ENCODE measurements around the gene SDK2. TPM values are rescaled to one million over a fixed set of nuclear protein-coding genes. Genes with fewer than 3 reads are reported as not detected.

Gene SDK2
- total and polyA plus RNA-seq, 3 experiments from 2014 or later: 0.35 to 0.54 (median 0.44) TPM

DNA sequence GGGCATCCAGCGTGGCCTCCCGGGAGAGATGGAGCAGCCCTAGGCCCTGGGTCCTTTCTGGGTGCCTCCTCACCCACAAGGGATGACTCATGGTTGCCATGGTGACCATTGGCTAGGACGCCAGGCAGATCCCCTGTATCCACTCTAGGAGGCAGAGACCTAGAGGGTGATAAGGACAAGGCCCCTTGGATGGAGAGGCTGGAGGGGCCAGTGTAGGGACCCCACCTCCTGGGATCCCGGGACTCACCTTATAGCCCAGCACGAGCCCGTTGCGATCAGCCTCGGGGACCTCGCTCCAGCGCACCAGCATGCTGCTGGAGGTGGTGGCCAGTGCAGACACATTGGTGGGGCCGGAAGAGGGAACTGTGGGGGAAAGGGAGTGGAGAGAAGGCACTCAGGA is 250.3 kb downstream of the SDK2 start:
- DNase-seq: no peak
- CTCF ChIA-PET: no interaction called here
- no peak overlapping the region for H3K4me3 ChIP-seq (ENCODE audit: low read length)
- Mint-ChIP-seq H3K36me3 (no peaks in the 10 kb centered on the region), H3K27me3 (peaks cover 0 to 4% of the 10 kb centered on the region in 2 donors), H3K27ac (no peak overlapping the region), H3K4me3 (no peak overlapping the region), H3K4me1 (no peaks in the 10 kb centered on the region), H3K9me3 (no peaks in the 10 kb centered on the region)
- H3K4me1 ChIP-seq (ENCODE audit: insufficient read depth, low read length): no peaks in the 10 kb centered on the region
- no peaks in the 10 kb centered on the region for H3K36me3 ChIP-seq (ENCODE audit: insufficient read depth, low read length)
- no peak overlapping the region for H3K27ac ChIP-seq (ENCODE audit: low read depth, low read length)
- H3K9me3 ChIP-seq (ENCODE audit: low read length): no peaks in the 10 kb centered on the region
- POLR2A ChIA-PET: no interaction called here
- no peaks in the 10 kb centered on the region for H3K27me3 ChIP-seq (ENCODE audit: insufficient read depth, low read length, poor library complexity, severe bottlenecking)

GRCh38 chr17:73393381-73393780 is 250.9 kb downstream of the SDK2 start:
- no peak for DNase-seq
- Histone ChIP-seq H3K27me3 (ENCODE audit: insufficient read depth, low read length, poor library complexity, severe bottlenecking) (no peaks in the 10 kb centered on the region), H3K36me3 (ENCODE audit: insufficient read depth, low read length) (no peaks in the 10 kb centered on the region), H3K4me3 (ENCODE audit: low read length) (no peak overlapping the region), H3K27ac (ENCODE audit: low read depth, low read length) (no peak overlapping the region), H3K4me1 (ENCODE audit: insufficient read depth, low read length) (no peaks in the 10 kb centered on the region), H3K9me3 (ENCODE audit: low read length) (no peaks in the 10 kb centered on the region)
- Mint-ChIP-seq H3K4me1 (no peaks in the 10 kb centered on the region), H3K9me3 (no peaks in the 10 kb centered on the region), H3K4me3 (no peak overlapping the region), H3K36me3 (no peaks in the 10 kb centered on the region), H3K27me3 (peaks cover 0 to 1% of the 10 kb centered on the region in 2 donors), H3K27ac (no peak overlapping the region)
- POLR2A ChIA-PET: no interaction called here
- CTCF ChIA-PET: no interaction called here

DNA sequence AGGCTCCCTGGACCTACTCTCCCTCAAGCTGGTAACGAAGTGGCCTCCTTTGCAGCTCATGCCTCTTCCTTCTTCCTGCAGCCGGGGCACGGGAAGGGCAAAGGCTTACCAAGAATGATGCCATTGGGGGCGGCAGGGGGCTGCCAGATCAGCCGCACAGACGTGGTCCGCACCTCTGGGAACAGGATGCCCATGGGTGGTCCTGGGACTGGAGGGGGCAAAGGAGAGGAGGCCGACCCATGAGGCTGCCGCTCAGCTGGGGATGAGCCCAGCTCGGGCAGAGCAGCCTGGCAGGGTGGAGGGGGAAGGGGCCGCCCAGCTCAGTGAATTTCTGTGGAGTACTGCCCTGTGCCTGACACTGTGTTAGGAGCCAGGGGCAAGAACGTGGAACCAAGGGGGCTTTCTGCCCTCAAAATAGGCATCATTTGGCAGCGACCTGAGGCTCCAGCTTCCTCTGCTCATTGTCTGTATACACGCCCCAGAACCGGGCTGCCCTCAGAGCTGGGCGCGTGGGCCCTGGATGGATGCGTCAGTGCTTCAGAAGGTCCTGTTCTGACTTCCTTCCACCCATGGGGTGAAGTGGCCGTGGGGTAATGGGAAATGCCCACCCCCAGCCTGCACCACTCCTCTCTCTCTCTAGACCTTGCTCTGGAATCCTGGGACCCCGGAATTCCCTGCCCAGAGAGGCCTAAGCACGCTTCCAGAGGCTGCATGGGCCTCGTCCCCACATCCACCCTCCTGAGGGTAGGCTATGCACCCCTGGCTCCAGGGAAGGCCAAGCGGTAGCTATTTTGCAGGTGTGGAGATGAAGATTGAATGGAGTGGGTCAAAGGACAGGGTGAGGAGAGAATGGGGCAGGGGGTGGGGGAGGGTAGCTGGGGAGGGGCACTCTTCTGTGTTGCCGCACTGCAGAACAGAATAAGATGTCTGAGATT is 252.6 kb downstream of the SDK2 start:
- H3K4me1 Mint-ChIP-seq: no peaks in the 10 kb centered on the region
- no peak overlapping the region for H3K4me3 Mint-ChIP-seq
- no peaks in the 10 kb centered on the region for H3K27me3 ChIP-seq (ENCODE audit: insufficient read depth, low read length, poor library complexity, severe bottlenecking)
- H3K36me3 ChIP-seq (ENCODE audit: insufficient read depth, low read length): no peaks in the 10 kb centered on the region
- H3K9me3 Mint-ChIP-seq: no peaks in the 10 kb centered on the region
- no peak for DNase-seq
- H3K4me1 ChIP-seq (ENCODE audit: insufficient read depth, low read length): no peaks in the 10 kb centered on the region
- peak overlapping the region in 1 of 8 donors; percentile 38 for H3K27ac Mint-ChIP-seq
- ChIA-PET POLR2A (no interaction called here), CTCF (no interaction called here)
- peaks cover 0 to 8% of the 10 kb centered on the region in 2 donors for H3K27me3 Mint-ChIP-seq
- no peaks in the 10 kb centered on the region for H3K36me3 Mint-ChIP-seq
- no peaks in the 10 kb centered on the region for H3K9me3 ChIP-seq (ENCODE audit: low read length)
- no peak overlapping the region for H3K27ac ChIP-seq (ENCODE audit: low read depth, low read length)
- no peak overlapping the region for H3K4me3 ChIP-seq (ENCODE audit: low read length)

GRCh38 chr17:73390851-73391250 is 253.4 kb downstream of the SDK2 start:
- ChIA-PET POLR2A (no interaction called here), CTCF (no interaction called here)

GRCh38 chr17:73390221-73390620 is 254.0 kb downstream of the SDK2 start:
- POLR2A ChIA-PET: no interaction called here
- Mint-ChIP-seq H3K9me3 (no peaks in the 10 kb centered on the region), H3K36me3 (no peaks in the 10 kb centered on the region), H3K27me3 (peaks cover 0 to 10% of the 10 kb centered on the region in 2 donors), H3K4me1 (no peaks in the 10 kb centered on the region), H3K4me3 (no peak overlapping the region), H3K27ac (no peak overlapping the region)
- Histone ChIP-seq H3K27me3 (ENCODE audit: insufficient read depth, low read length, poor library complexity, severe bottlenecking) (no peaks in the 10 kb centered on the region), H3K4me1 (ENCODE audit: insufficient read depth, low read length) (no peaks in the 10 kb centered on the region), H3K4me3 (ENCODE audit: low read length) (no peak overlapping the region), H3K36me3 (ENCODE audit: insufficient read depth, low read length) (no peaks in the 10 kb centered on the region), H3K27ac (ENCODE audit: low read depth, low read length) (no peak overlapping the region), H3K9me3 (ENCODE audit: low read length) (no peaks in the 10 kb centered on the region)
- DNase-seq: no peak
- CTCF ChIA-PET: no interaction called here

More at GRCh38 chr17:73390851-73391250, 253.4 kb downstream of the SDK2 start:
- no peak for DNase-seq
- peaks cover 0 to 8% of the 10 kb centered on the region in 2 donors for H3K27me3 Mint-ChIP-seq
- H3K36me3 Mint-ChIP-seq: no peaks in the 10 kb centered on the region
- Histone ChIP-seq H3K9me3 (ENCODE audit: low read length) (no peaks in the 10 kb centered on the region), H3K36me3 (ENCODE audit: insufficient read depth, low read length) (no peaks in the 10 kb centered on the region), H3K4me1 (ENCODE audit: insufficient read depth, low read length) (no peaks in the 10 kb centered on the region), H3K27ac (ENCODE audit: low read depth, low read length) (no peak overlapping the region), H3K27me3 (ENCODE audit: insufficient read depth, low read length, poor library complexity, severe bottlenecking) (no peaks in the 10 kb centered on the region), H3K4me3 (ENCODE audit: low read length) (no peak overlapping the region)
- H3K4me3 Mint-ChIP-seq: no peak overlapping the region
- peak overlapping the region in 1 of 8 donors; percentile 24 for H3K27ac Mint-ChIP-seq
- no peaks in the 10 kb centered on the region for H3K9me3 Mint-ChIP-seq
- H3K4me1 Mint-ChIP-seq: no peaks in the 10 kb centered on the region

- no peaks in the 10 kb centered on the region for H3K9me3 Mint-ChIP-seq
- DNase-seq: no peak
- peaks cover 0 to 10% of the 10 kb centered on the region in 2 donors for H3K27me3 Mint-ChIP-seq
- H3K4me1 ChIP-seq (ENCODE audit: insufficient read depth, low read length): no peaks in the 10 kb centered on the region
- H3K9me3 ChIP-seq (ENCODE audit: low read length): no peaks in the 10 kb centered on the region
- H3K27ac Mint-ChIP-seq: no peak overlapping the region
- no peaks in the 10 kb centered on the region for H3K4me1 Mint-ChIP-seq
- ChIA-PET CTCF (no interaction called here), POLR2A (no interaction called here)
- H3K27ac ChIP-seq (ENCODE audit: low read depth, low read length): no peak overlapping the region
- H3K27me3 ChIP-seq (ENCODE audit: insufficient read depth, low read length, poor library complexity, severe bottlenecking): no peaks in the 10 kb centered on the region
- no peaks in the 10 kb centered on the region for H3K36me3 ChIP-seq (ENCODE audit: insufficient read depth, low read length)
- H3K4me3 ChIP-seq (ENCODE audit: low read length): no peak overlapping the region
- no peaks in the 10 kb centered on the region for H3K36me3 Mint-ChIP-seq
- H3K4me3 Mint-ChIP-seq: no peak overlapping the region
Observed at GRCh38 chr17:73389411-73389810, 254.8 kb downstream of the SDK2 start.

GRCh38 chr17:73388578-73388905 is 255.7 kb downstream of the SDK2 start:
- H3K27ac Mint-ChIP-seq: no peak overlapping the region
- Histone ChIP-seq H3K4me3 (ENCODE audit: low read length) (no peak overlapping the region), H3K4me1 (ENCODE audit: insufficient read depth, low read length) (no peaks in the 10 kb centered on the region), H3K36me3 (ENCODE audit: insufficient read depth, low read length) (no peaks in the 10 kb centered on the region), H3K27ac (ENCODE audit: low read depth, low read length) (no peak overlapping the region), H3K27me3 (ENCODE audit: insufficient read depth, low read length, poor library complexity, severe bottlenecking) (no peaks in the 10 kb centered on the region), H3K9me3 (ENCODE audit: low read length) (no peaks in the 10 kb centered on the region)
- H3K4me1 Mint-ChIP-seq: no peaks in the 10 kb centered on the region
- peaks cover 0 to 10% of the 10 kb centered on the region in 2 donors for H3K27me3 Mint-ChIP-seq
- ChIA-PET POLR2A (no interaction called here), CTCF (no interaction called here)
- no peaks in the 10 kb centered on the region for H3K36me3 Mint-ChIP-seq
- no peaks in the 10 kb centered on the region for H3K9me3 Mint-ChIP-seq
- no peak overlapping the region for H3K4me3 Mint-ChIP-seq
- no peak for DNase-seq

GRCh38 chr17:73387746-73388577 is 256.3 kb downstream of the SDK2 start:
- H3K36me3 Mint-ChIP-seq: no peaks in the 10 kb centered on the region
- H3K9me3 Mint-ChIP-seq: no peaks in the 10 kb centered on the region
- H3K4me1 ChIP-seq (ENCODE audit: insufficient read depth, low read length): no peaks in the 10 kb centered on the region
- H3K27me3 Mint-ChIP-seq: peaks cover 0 to 10% of the 10 kb centered on the region in 2 donors
- POLR2A ChIA-PET: no interaction called here
- no peak overlapping the region for H3K27ac ChIP-seq (ENCODE audit: low read depth, low read length)
- H3K27me3 ChIP-seq (ENCODE audit: insufficient read depth, low read length, poor library complexity, severe bottlenecking): no peaks in the 10 kb centered on the region
- CTCF ChIA-PET: interaction anchor here (1.1 kb wide), 1 partner anchor 18 kb away, joined by 4 read pairs; no protein-coding TSS in a partner anchor
- no peaks in the 10 kb centered on the region for H3K36me3 ChIP-seq (ENCODE audit: insufficient read depth, low read length)
- no peak overlapping the region for H3K4me3 Mint-ChIP-seq
- H3K4me3 ChIP-seq (ENCODE audit: low read length): no peak overlapping the region
- no peak for DNase-seq
- H3K9me3 ChIP-seq (ENCODE audit: low read length): no peaks in the 10 kb centered on the region
- no peaks in the 10 kb centered on the region for H3K4me1 Mint-ChIP-seq
- no peak overlapping the region for H3K27ac Mint-ChIP-seq

All from CD8-positive, alpha-beta memory T cell (primary cell).